HG03442 (cell line): ENCODE results near the gene PSME3IP1.
"Not testable (repeated sequence)": the region's sequence is repeated elsewhere in the genome, so short reads cannot be mapped to it uniquely, and the experiment has no call there.

Source experiments
- ATAC-seq: cut with Tn5 transposase; IDR thresholded peaks from one replicate; pipeline ENCODE4 v1.9.1; 2021; ENCODE audit warnings: mild to moderate bottlenecking, moderate library complexity; ENCODE audit not compliant: unreplicated experiment

PSME3IP1 gene

DNA sequence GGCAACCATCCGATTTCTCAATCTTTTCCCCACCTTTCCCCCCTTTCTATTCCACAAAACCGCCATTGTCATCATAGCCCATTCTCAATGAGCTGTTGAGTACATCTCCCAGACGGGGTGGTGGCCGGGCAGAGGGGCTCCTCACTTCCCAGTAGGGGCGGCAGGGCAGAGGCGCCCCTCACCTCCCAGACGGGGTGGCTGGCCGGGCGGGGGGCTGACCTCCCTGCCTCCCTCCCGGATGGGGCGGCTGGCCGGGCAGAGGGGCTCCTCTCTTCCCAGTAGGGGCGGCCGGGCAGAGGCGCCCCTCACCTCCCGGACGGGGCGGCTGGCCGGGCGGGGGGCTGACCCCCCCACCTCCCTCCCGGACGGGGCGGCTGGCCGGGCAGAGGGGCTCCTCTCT, 14.5 kb upstream of the PSME3IP1 start:
- not testable (repeated sequence) for ATAC-seq

DNA sequence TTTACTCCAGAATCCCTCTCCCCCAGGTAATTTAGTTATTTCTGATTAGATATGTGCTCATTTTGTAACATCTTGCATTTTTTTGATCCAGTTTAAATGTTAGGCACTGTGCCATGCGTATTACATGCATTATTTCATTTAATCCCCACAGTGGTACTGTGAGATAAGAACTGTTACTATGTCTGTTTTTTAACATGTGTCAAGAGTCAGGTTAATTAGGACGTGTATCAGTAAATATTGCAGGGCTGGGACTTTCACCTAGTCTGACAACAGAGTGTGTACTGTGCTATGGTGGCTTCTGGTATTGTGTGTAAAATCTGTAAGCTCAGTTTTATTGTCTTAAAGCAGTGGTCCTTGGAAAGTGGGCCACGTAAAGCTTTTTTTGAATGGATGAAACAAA, 10.9 kb upstream of the PSME3IP1 start:
- ATAC-seq = no peak

DNA sequence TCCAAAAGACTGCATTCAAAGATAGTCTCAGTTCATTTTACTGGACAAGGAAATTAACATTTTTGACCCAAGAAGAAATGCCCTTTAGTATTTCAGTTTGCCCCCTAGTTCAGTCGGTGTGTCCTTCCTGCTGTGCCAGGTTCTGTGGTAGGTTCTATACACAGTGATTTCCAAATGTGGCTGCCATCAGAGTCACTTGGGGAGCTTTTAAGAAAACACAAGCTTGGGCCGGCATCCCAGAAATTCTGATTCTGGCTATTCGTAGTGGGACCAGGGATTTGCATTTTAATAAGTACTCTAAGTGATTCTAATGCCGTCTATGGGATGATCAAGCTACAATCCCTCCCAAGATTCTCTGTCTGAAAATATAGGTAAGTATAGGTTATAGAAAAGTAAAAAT, 10.4 kb upstream of the PSME3IP1 start:
- ATAC-seq = no peak

DNA sequence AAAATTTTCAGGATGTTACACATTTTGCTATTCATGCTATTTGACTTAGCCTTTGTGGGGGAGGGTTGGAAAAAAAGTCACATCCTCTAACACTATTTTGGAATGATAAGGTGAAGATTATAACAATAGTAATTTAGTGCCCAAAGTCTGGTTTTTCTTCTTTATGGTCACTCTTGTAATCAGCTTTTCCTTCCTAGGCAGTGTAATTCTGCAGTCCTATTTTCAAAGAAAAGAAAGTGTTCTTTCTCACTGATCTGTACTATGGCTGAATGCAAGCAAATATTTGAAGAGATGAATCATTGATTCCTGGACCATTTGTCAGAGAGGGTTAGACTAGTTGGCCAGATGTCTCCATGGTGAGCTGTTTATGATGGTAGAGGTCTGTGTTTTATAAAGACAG, 8.7 kb upstream of the PSME3IP1 start:
- ATAC-seq = no peak

DNA sequence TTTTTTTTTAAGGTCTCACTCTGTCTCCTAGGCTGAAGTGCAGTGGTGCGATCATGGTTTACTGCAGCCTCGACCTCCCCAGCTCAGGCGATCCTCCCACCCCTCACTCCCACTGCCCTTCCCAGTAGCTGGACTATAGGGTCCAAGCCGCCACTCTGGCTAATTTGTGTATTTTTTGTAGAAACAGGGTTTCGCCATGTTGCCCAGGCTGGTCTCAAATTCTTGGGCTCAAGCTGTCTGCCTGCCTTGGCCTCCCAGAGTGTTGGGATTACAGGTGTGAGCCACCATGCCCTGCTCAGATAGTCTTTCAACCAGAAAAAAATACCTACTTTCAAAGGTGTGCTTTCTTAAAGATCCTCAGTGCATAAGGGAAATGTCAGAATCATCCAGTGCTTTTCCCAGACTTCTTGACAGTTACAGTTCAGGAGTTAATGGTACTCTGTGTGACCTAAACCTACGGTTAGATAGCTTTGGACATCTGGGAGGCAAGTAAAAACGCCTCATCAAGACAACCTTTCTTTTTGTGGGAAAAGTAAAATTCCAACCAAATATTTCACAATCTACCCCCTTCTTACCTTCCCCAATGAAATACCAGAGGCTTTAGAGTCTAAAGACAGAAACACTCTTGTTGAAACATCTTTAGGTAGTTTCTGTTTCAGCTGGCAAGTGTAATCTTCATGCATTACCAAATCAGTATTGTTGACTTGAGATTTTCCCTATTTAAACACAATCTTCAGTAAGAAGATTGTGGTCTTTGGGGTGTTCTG, 7.1 kb upstream of the PSME3IP1 start:
- ATAC-seq = no peak

DNA sequence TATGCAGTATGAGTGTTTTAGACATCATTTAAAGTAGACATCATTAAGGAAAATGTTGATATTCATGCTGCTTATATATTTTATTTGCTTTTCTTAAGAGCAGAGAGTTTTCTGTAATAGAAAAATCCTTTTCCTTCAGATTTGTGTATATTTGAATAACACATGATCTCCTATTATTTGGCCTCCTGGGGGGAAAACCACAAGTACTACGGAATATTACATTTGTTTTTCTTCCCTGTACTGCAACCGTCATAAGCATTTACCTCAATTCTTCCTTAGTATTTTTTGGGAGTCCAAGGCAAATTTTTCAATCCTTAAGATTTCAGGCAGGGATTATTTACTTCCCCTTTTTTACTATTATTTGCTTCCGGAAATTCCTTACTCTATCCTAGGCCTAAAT, 6.3 kb upstream of the PSME3IP1 start:
- ATAC-seq = no peak

DNA sequence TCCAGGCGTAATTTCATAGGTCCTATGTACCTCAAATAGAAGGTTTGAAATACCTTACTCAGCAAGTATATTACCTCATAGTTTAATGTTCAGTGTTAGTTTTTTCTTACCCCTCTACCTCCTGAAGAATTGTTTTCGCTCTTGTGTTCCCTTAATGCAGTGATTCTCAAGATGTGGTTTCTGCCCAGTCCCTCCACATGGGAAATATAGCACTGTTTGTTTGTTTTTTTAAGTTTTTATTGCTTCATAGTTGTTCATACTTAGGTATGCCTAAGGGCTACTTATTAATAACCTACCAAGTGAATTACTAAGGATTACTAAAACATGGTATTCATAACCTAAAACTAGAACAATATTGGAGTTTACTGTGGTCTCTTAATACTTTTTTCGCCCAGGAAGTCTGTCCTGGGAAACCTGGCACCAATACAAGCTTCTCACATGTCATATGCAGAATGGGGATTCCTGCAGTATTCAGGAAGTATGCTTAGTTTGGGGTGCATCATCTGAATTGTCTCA, 5.3 kb upstream of the PSME3IP1 start:
- ATAC-seq = no peak

DNA sequence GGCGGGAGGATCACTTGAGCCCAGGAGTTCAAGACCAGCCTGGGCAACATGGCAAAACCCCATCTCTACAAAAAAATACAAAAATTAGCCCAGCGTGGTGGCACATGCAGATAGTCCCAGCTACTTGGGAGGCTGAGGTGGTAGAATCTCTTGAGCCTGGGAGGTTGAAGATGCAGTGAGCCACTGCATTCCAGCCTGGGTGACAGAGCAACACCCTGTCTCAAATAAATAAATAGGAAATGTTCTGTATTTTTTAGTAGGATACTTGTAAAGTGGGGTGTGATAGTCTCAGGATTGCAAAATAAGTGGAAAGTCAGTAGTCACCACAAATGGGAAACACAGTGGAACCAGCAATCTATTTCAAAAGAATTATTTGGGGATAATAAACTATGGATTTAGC, 4.3 kb upstream of the PSME3IP1 start:
- ATAC-seq = no peak

DNA sequence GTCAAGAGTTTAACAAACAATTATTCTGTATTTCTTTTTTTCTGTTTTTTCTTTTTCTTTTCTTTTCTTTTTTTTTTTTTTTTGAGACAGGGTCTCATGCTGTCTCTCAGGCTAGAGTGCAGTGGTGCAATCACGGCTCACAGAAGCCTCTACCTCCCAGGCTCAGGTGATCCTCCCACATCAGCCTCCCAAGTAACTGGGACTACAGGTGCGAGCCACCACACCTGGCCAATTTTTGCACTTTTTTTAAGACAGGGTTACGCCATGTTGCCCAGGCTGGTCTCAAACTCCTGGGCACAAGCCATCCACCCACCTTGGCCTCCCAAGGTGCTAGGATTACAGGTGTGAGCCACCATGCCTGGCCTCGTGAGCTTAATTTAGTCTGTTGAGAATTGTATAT, 3.7 kb upstream of the PSME3IP1 start:
- not testable (repeated sequence) for ATAC-seq

DNA sequence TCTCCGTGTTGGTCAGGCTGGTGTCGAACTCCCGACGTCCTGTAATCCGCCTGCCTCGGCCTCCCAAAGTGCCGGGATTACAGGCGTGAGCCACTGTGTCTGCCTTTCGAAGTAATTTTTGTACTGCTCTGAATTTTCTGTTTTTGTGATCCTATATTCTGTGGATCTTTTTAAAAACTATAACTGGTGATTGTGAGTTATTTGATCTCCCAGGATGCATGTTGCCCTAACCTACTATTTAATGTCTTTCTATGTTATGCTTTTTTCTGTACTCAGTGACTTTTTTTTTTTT, 2.8 kb upstream of the PSME3IP1 start:
- no peak for ATAC-seq

DNA sequence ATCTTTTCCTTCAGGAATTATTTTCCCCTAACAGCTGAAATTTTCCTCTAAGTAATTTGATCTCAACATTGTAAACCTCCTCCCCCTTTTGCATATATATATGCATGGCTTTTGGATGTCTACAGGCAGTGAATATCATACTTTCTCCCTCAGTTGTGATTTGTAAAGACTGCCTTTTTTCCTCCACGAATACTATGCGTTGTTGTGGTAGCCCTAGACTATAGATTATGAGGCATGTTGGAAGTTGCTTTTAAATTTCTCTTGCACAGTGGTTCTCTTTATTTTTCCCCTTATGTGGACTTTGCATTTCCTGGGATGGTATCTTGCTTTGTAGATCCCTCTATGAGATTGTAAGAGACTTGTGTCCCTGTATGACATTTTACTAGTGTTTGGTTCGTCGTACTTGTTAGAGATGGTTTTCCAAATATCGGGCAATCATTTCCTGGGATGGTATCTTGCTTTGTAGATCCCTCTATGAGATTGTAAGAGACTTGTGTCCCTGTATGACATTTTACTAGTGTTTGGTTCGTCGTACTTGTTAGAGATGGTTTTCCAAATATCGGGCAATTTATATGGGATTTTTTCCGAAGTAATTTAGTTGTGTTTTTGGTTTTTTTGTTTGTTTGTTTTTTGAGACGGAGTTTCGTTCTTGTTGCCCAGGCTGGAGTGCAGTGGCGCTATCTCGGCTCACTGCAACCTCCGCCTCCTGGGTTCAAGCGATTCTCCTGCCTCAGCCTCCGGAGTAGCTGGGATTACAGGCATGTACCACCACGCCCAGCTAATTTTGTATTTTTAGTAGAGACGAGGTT, 2.3 kb upstream of the PSME3IP1 start:
- not testable (repeated sequence) for ATAC-seq

DNA sequence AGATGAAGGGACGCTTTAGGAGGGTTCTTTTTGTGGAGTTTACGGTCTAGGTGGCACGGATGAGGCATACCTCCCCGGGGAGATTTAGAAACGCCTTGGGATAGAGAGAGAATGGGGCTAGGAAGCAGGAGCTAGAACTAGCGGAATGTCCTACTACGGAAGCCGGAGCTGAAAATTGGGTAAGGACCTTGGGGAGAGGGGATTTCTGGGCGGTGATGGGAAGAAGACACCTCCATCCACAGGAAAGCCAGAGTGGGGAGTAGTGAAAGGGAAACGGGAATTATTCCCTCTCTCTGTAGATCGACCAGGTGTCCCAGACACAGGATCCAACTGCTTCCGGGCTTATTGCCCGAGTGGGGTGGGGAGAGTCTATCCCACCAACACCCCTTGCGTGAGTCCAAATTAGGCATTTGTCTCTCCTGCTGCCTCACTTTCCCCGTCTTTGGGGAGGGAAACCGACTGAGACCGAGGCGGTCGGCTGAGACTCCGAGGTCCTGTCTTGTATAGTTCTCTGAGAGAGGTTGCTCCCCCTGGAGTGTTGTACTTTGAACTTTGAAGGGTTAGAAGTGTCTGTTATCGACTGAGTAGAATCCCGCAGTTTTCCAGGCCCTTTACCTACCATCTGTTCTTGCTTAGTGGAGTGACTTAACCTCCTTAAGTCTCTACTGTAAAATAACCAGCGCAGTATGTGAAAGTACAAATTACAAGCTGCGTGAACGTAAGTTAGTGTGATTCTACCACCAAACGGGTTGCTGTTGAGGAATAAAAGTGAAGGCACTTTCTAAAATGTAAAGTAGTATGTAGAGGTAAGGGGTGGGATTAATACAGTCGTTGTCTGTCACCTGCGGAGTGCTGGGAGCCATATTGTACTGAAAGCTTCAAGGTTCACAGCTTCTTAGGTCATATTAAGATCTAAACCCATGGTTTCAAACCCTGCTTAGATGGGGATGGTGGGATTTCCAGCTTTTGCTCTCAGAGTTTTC, 1.3 kb upstream of the PSME3IP1 start:
- no peak for ATAC-seq

DNA sequence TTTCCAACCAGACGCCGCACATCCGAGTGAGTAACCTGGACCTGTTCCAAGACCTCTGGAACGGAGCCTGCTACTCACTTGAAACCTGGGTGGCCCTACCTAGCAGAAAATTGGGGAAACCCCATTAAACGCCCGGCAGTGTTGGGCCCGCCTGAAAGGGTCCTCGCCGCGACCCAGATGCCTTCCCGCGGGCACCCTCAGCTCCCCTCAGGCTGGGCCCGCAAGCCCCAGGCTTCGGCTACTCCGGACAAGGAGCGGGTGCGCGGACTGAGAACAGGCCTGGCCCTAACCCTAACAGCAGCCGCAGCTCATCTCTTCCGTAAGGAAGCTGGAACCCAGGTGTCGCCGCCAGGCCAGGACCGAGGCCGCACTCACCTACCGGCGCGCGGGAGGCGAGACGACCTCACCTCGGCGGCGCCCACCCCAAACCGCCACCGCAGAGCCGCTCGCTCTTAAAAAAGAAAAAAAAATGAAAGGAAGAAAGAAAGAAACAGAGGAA, 344 bp downstream of the PSME3IP1 start:
- ATAC-seq = peak; percentile 23

DNA sequence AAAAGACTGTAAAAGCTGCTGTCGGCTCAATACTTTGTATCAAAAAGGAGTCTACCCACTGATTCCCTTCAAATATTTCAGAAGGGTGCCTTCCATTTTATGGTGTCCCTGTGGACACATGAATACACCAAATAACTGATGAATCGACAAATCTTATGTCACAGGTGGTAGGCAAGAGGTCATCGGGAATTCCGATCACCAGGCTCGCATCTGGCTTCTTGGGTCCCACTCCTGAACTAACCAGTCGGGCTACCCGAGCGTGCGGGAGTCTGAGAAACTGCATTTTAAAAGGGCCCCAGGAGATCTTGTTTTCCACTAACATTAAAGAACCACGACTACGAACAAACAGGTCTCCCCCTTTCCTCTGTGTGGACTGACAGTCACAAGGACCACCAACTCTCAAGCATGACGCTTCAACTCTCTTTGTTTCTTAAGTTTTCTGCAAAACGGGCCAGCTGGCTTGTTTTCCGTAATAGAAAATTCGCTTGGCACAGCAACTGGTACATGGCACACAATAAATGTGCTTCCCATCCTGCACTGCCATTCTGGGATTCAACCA, 873 bp downstream of the PSME3IP1 start:
- ATAC-seq = no peak

DNA sequence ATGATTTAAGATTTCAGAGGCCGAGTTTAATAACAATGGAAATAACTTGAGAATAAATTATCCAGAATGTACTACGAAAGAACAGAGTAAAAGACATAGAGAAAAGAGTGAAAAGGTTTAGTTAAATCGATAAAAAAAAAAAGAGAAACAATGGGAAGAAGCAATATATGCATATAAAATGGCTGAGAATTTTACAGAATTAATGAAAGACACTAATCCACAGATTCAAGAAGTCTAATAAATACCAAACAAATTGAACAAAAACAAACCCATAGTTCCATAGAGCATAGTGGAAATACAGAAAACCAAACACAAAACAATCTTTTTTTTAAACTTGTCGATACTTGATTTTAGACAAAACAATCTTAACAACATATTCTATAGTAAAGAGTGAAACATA, 1.7 kb downstream of the PSME3IP1 start:
- ATAC-seq = no peak

DNA sequence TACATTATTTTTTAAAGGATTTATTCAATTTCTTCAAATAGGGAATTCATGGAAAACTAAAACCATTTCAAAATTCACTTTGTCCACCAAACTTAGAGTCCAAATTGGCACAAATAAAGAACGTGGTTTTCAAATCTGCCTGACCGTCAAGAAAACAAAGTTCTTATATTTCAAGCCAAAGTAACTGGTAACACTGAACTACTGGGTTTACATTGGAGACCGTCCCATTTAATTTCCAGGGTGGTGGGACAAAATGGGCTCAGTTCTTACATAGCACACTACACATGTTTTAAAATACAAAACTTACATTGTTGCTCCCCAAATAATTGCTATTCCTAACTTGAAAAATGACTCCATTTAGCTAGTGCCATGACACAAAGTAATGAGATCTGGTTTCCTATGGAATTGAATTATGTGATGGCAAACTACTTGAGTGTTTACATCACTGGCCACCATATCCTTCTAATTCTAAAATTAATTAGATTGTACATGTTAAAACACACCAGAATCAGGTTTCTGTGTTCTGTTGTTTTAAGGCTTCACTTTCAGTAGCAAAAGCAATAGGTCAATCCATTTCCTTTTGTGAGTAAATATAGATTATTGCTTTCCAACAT, 6.5 kb downstream of the PSME3IP1 start:
- ATAC-seq = no peak

DNA sequence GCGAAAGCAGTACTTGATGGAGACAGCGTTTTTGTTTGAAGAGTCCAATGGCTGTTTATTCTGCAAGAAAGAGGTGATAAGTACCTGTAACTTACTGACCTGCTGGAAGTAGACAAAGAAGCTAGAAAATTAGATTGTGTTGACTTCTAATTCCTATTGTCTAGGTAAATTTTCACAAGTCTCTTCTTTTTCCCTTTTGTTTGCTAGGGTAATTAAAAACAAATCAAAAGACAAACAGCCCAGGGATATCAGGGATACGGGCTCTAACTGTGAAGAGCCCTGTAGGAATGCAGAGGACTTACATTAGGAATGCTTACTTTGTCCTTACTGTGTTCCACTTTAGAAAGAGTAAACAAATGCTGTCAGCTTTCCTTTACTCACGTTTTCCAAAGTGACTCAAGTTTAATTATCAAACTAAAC, 7.0 kb downstream of the PSME3IP1 start:
- no peak for ATAC-seq

DNA sequence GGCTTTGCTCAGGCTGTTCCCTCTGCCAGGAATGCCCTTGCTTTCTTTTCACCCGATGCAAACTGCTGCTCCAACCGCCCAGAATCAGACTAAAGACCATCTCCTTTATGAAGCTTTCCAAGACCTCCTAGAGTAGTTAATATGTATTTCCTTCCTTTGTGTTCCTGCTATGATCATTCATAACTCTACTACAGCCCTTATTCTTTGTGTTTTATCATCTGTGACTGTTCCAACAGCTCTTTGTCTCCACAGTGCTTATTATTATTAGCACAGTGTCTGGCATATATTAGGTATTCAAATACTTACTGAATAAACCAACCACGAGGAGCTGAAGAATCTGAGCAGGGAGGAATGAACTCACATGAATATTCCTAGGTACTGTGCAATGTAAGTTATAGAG, 7.6 kb downstream of the PSME3IP1 start:
- no peak for ATAC-seq

DNA sequence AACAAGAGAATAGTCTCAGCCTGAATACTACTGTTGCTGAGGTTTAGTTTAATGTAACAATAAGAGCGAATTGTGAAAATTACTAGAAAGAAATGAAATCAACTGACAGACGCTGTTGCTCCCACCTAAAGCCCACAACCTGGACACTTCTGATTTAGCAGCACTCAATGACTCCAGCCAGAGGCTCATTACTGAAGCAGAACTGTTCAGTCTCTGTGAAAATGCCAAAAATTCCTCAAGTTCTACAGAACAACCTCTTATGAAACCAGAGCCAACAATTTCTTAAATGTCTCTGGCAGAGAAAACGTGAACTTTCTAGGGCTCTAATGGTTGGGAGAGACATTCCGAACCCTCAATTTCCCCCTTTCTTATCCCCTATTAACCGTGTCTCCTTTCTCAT, 9.9 kb downstream of the PSME3IP1 start:
- ATAC-seq = no peak

DNA sequence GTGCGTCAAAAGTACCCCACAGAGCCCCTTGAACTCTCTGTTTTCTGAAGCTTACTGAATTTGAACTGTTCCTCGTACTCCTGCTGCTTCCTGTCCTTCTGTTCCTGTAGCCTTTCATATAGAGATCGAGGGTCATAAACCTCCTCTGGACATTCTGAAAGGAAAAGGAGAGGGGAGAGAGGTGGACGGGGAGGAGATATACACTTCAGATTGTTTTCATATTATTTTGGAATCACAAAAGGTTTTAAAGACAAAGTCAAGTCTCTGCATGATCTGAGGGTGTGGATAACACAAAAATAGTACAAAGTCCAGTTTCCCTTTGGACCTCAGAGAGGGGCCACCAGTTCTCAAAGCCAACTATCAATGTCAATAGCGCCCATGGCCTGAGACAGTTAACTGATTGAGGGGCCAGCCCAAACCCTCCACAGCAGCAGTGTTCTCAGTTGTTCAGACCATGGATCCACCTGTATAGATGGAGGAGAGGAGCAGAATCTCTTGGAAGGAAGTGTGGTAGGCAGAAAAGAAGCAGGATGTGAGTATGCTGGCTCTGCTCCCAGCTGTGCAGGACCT, 13.0 kb downstream of the PSME3IP1 start:
- ATAC-seq = no peak
